Endothelial cell of umbilical vein (primary cell): ENCODE measurements around the gene KLF13. TPM values are rescaled to one million over a fixed set of nuclear protein-coding genes. Genes with fewer than 3 reads are reported as not detected.

Source experiments
- BruUV-seq: library from RNA; stranded (reverse); fragments of 400-500 nt; replicated peaks from 2 replicates; lab custom pipeline; 2021; lab: Mats Ljungman, UMichigan
- CTCF ChIA-PET: fragments of 300-600, 350-600 bp; sonication (Branson Sonifier 250); formaldehyde crosslinking; loops from one replicate; lab custom pipeline; 2021; ENCODE audit warnings: antibody characterized with exemption, inconsistent platforms; lab: Charles Lee
- POLR2A ChIA-PET: fragments of 300-600, 350-600 bp; sonication (Branson Sonifier 250); formaldehyde crosslinking; loops from one replicate; lab custom pipeline; 2021; ENCODE audit warnings: antibody characterized with exemption, inconsistent platforms; lab: Charles Lee
- DNase-seq: peaks from one replicate; pipeline ENCODE4 v3.0.0-alpha.2; 2011; ENCODE audit warnings: low read depth, low spot score
- FAIRE-seq: peaks from 2 replicates; lab custom pipeline; 2011; peaks lifted over from hg19 to GRCh38; lab: Jason Lieb, UNC
- H2AFZ ChIP-seq: 2 replicates; pipeline ENCODE4 v1.6.0; 2012; ENCODE audit warnings: low read depth, low read length, control low read depth, inconsistent platforms
- H3K27ac ChIP-seq: 2 replicates; pipeline ENCODE4 v1.5.1; 2011; ENCODE audit warnings: low read depth, mild to moderate bottlenecking, control low read depth, low read length, moderate library complexity; ENCODE audit not compliant: insufficient read depth
- H3K27me3 ChIP-seq, 2 experiments: 2 replicates each; pipeline versions ENCODE4 v1.6.0 to v1.6.1; 2011; ENCODE audit warnings: low read length in 2 of 2, mixed read lengths in 1 of 2; ENCODE audit not compliant: control insufficient read depth in 2 of 2, insufficient read depth in 2 of 2
- H3K36me3 ChIP-seq, 2 experiments: 2 replicates in 1 of 2; 3 replicates in 1 of 2; pipeline ENCODE4 v1.5.1; 2011; ENCODE audit warnings: low read length in 2 of 2, mild to moderate bottlenecking in 1 of 2, moderate library complexity in 1 of 2; ENCODE audit not compliant: control insufficient read depth in 2 of 2, insufficient read depth in 2 of 2; ENCODE audit errors: extremely low read depth in 1 of 2
- H3K4me1 ChIP-seq: 3 replicates; pipeline ENCODE4 v1.5.1; 2011; ENCODE audit warnings: mild to moderate bottlenecking, low read length; ENCODE audit not compliant: control insufficient read depth, insufficient read depth; ENCODE audit errors: extremely low read depth
- H3K4me2 ChIP-seq: 2 replicates; pipeline ENCODE4 v1.6.1; 2011; ENCODE audit warnings: low read length, control low read depth, mixed read lengths; ENCODE audit not compliant: insufficient read depth
- H3K4me3 ChIP-seq, 3 experiments: fragments of 200-600 bp in 1 of 3; sonication (generic), shearing (Covaris generic) in 1 of 3; replicated peaks in 1 of 3; 2 replicates each; pipeline ENCODE4 v1.5.1; 2011 to 2016; ENCODE audit warnings: control low read depth in 3 of 3, low read length in 3 of 3, mild to moderate bottlenecking in 2 of 3, inconsistent platforms in 1 of 3, low read depth in 1 of 3, moderate library complexity in 1 of 3; ENCODE audit not compliant: insufficient read depth in 1 of 3
- H3K79me2 ChIP-seq: 2 replicates; pipeline ENCODE4 v1.6.0; 2012; ENCODE audit warnings: low read length, inconsistent platforms; ENCODE audit not compliant: control insufficient read depth, insufficient read depth
- H3K9ac ChIP-seq: replicated peaks from 2 replicates; pipeline ENCODE3; 2011; ENCODE audit warnings: low read length, control low read depth; ENCODE audit not compliant: insufficient read depth; ENCODE audit errors: extremely low read depth
- H3K9me1 ChIP-seq: replicated peaks from 3 replicates; pipeline ENCODE4 v1.6.0; 2011; ENCODE audit warnings: mild to moderate bottlenecking, low read length; ENCODE audit not compliant: control insufficient read depth, insufficient read depth; ENCODE audit errors: extremely low read depth
- H3K9me3 ChIP-seq: replicated peaks from 2 replicates; pipeline ENCODE4 v1.5.1; 2012; ENCODE audit warnings: low read length, inconsistent platforms; ENCODE audit not compliant: control insufficient read depth, insufficient read depth
- H4K20me1 ChIP-seq: replicated peaks from 2 replicates; pipeline ENCODE3; 2011; ENCODE audit warnings: mild to moderate bottlenecking, low read length; ENCODE audit not compliant: control insufficient read depth, insufficient read depth; ENCODE audit errors: extremely low read depth
- FOS ChIP-seq: IDR thresholded peaks from 2 replicates; pipeline ENCODE4 v1.6.1; 2011; ENCODE audit warnings: mild to moderate bottlenecking, low read length, moderate library complexity, borderline replicate concordance; ENCODE audit not compliant: insufficient read depth
- JUN ChIP-seq: IDR thresholded peaks from 2 replicates; pipeline ENCODE4 v1.6.1; 2011; ENCODE audit warnings: borderline replicate concordance, low read depth; ENCODE audit not compliant: insufficient read length, insufficient read depth
- MYC ChIP-seq: IDR thresholded peaks from one replicate; pipeline ENCODE4 v1.6.1; 2011; ENCODE audit warnings: mild to moderate bottlenecking, low read depth, low read length
- POLR2A ChIP-seq: IDR thresholded peaks from 2 replicates; pipeline ENCODE4 v1.6.1; 2012; ENCODE audit warnings: low read depth, mild to moderate bottlenecking, control low read depth, low read length
- POLR2AphosphoS5 ChIP-seq: IDR thresholded peaks from 2 replicates; pipeline ENCODE4 v1.6.1; 2012; ENCODE audit warnings: low read depth, mild to moderate bottlenecking, control low read depth, low read length, moderate library complexity; ENCODE audit not compliant: insufficient read depth
- dilution Hi-C: fragments of 300-500 bp; cut with MboI; formaldehyde crosslinking; loops from one replicate; pipeline ENCODE4 v1.15.0; 2019; ENCODE audit warnings: low sequenced_read_pairs; ENCODE audit not compliant: extremely low pct_ligation_motif_present
- intact Hi-C: fragments of 100-400 bp; cut with micrococcal nuclease; formaldehyde crosslinking; loops from one replicate; pipeline ENCODE4 v1.10.0; 2022
- polyA plus RNA-seq, 4 experiments: library from polyadenylated mRNA; depleted of rRNA in 3 of 4; stranded (reverse) in 3 of 4; unstranded in 1 of 4; fragments of >200 nt; gene quantifications; 2 replicates each; pipeline versions ENCODE4 v1.2.1 to v1.2.3, GENCODE V29; 2011 to 2012; ENCODE audit warnings: missing spikeins in 1 of 4
- total RNA-seq: library from RNA; stranded (reverse); gene quantifications from 2 replicates; pipeline ENCODE4 v1.2.3, GENCODE V29; 2021
- TF ChIP-seq, protein P1 (sequence below), 2 donors: IDR thresholded peaks; 1 replicate in 1 of 2; 2 replicates in 1 of 2; pipeline ENCODE4 v1.5.1; 2011; ENCODE audit warnings: low read length in 2 of 2, mild to moderate bottlenecking in 2 of 2, moderate library complexity in 2 of 2, control low read depth in 1 of 2, inconsistent platforms in 1 of 2, low read depth in 1 of 2; ENCODE audit not compliant: insufficient read depth in 1 of 2; ENCODE audit errors: extremely low read depth in 1 of 2
- TF ChIP-seq, protein P2 (sequence below): IDR thresholded peaks from 2 replicates; pipeline ENCODE4 v1.6.1; 2011; ENCODE audit not compliant: insufficient read depth, insufficient read length

KLF13 gene
- total and polyA plus RNA-seq, 2 donors (not counting 3 experiments of a cell fraction or from before 2014, with no cell fraction given), result 10.1 to 31.9 TPM

DNA sequence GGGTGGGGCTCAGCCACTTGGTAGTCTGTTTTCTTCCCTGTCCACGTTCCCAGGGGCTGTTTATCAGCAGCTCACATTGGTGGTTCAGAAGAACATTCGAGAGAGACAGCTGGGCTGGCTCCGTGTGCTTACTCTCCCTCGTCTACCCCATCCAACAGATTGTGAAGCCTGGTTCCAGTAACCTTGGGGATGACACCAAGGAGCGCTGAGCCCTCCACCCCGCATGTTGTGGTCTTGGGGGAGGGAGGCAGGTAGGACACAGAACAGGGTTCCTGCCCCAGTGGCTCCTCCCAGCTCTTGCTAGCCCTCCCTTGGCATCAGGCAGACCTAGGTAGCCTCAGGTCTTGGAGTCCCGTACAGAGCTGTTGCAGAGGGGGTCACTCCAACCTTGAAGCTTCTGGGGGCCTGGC, 33.1 kb downstream of the KLF13 start:
- Histone ChIP-seq H3K36me3 (no peaks in the 10 kb centered on the region), H3K4me1 (peaks cover 7% of the 10 kb centered on the region), H3K9me3 (no peaks in the 10 kb centered on the region), H3K9ac (no peak overlapping the region), H4K20me1 (no peaks in the 10 kb centered on the region), H3K27me3 (no peaks in the 10 kb centered on the region), H3K79me2 (peaks cover 12% of the 10 kb centered on the region), H3K9me1 (no peaks in the 10 kb centered on the region), H3K4me3 (no peak overlapping the region), H3K4me2 (no peak overlapping the region), H3K27ac (no peak overlapping the region), H2AFZ (no peak overlapping the region)
- intact Hi-C loops (no loop called here), dilution Hi-C loops (no loop called here)
- no peak for DNase-seq
- no peak for FAIRE-seq
- CTCF ChIA-PET, result interaction anchor here (2.0 kb wide), 1 partner anchor 75 kb away, joined by 6 read pairs; no protein-coding TSS in a partner anchor
- no TSS peak for BruUV-seq
- TF ChIP-seq JUN (no peak), FOS (no peak), POLR2AphosphoS5 (no peak), MYC (no peak), POLR2A (no peak)
- TF ChIP-seq, protein P1, sequence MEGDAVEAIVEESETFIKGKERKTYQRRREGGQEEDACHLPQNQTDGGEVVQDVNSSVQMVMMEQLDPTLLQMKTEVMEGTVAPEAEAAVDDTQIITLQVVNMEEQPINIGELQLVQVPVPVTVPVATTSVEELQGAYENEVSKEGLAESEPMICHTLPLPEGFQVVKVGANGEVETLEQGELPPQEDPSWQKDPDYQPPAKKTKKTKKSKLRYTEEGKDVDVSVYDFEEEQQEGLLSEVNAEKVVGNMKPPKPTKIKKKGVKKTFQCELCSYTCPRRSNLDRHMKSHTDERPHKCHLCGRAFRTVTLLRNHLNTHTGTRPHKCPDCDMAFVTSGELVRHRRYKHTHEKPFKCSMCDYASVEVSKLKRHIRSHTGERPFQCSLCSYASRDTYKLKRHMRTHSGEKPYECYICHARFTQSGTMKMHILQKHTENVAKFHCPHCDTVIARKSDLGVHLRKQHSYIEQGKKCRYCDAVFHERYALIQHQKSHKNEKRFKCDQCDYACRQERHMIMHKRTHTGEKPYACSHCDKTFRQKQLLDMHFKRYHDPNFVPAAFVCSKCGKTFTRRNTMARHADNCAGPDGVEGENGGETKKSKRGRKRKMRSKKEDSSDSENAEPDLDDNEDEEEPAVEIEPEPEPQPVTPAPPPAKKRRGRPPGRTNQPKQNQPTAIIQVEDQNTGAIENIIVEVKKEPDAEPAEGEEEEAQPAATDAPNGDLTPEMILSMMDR (IDR thresholded peaks at IDR 0.05; ENCODE audit: extremely low read depth in 1 of 2, insufficient read depth in 1 of 2, low read depth in 1 of 2, low read length in 2 of 2), result no peak
- TF ChIP-seq, protein P2, sequence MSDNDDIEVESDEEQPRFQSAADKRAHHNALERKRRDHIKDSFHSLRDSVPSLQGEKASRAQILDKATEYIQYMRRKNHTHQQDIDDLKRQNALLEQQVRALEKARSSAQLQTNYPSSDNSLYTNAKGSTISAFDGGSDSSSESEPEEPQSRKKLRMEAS, result no peak
- POLR2A ChIA-PET, result no interaction called here
